HG03159 (cell line): ENCODE data around the gene GYPB.
"Not testable (repeated sequence)": the region's sequence is repeated elsewhere in the genome, so short reads cannot be mapped to it uniquely, and the experiment has no call there.

Experiments used
- ATAC-seq: cut with Tn5 transposase; IDR thresholded peaks from one replicate; pipeline ENCODE4 v1.9.1; 2021; ENCODE audit warnings: mild to moderate bottlenecking, moderate library complexity; ENCODE audit not compliant: unreplicated experiment

Gene GYPB

DNA sequence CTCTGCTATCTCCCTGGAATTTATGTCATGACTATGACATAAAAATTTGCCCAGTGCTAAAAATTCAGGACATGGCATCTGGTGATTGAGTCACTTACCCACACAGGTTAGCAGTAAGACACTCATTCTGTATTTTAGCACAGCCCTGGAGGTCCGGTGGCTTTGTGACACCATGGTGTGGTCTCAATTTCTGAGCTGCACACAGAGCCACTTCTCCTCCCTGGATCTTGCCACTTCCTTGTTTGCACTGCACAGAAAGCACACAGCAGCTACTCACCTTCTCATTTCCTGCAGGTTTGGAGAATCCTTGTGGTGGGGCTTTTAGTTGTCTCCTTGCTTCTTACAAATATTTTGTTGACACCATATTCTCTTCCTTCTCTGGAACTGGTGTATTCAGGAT lies 69.0 kb downstream of the GYPB start:
- not testable (repeated sequence) for ATAC-seq

DNA sequence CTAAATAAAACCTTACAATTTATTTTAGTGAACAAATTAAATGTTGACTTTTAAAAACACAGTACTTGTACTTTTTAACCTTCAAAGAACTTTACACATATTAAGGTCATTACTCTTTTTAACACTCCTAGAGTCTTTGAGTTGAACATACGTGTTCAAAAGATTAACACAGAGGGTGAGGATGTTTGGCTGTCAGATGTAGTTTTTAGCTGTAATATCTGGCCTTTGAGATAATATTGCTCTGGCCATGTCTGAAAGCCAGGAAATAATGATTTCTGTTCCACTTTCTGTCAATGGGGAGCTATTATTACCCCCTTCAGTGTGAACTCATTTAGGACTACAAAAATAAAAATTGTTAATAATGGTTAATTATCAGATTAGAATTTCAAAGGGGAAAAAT lies 71.7 kb downstream of the GYPB start:
- ATAC-seq, result not testable (repeated sequence)
